ENCODE results near the gene ACAD10. TPM values are rescaled to one million over a fixed set of nuclear protein-coding genes. Genes with fewer than 3 reads are reported as not detected.

The ACAD10 gene
- total RNA-seq, 1 experiment from 2014 or later = 30.8 TPM

DNA sequence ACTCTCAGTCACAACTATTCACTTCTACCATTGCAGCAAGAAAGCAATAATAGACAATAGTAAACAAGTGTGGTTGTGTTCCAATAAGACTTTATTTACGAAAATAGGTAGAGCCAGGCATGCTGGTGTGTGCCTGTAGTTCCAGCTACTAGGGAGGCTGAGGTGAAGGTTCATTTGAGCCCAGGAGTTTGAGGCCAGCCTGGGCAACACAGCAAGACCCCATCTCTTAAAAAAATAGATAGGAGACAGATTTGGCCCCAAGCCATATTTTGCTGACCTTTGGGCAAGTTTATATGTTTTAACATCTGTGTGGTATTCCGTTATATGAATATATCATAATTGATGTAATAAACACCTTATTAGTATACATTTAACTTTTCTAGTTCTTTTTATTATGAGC is 14.1 kb downstream of the ACAD10 start:
- no peaks in the 10 kb centered on the region; the same call in none of the 2 replicates for H3K36me3 ChIP-seq (ENCODE audit: control insufficient read depth, insufficient read depth, low read length)
- no peaks in the 10 kb centered on the region for H3K4me1 ChIP-seq (ENCODE audit: control insufficient read depth, insufficient read depth, low read length)
- in situ Hi-C loops (cut with HindIII; ENCODE audit: low pct_unique_long_range_greater_than_20kb, low sequenced_read_pairs) = loop anchor here (25.0 kb wide), 1 partner anchor 113 kb away; the partner anchor contains the start of gene ATXN2
- no TSS peak for BruUV-seq (replicated peaks)
- TF ChIP-seq POLR2AphosphoS5 (IDR thresholded peaks at IDR 0.05; ENCODE audit: low read depth, low read length) (no peak), TCF7L2 (IDR thresholded peaks at IDR 0.05; ENCODE audit: low read depth, low read length) (no peak), SIN3A (IDR thresholded peaks at IDR 0.05; ENCODE audit: borderline replicate concordance, insufficient read depth, low read depth, low read length) (no peak)
- TF ChIP-seq, protein P1, sequence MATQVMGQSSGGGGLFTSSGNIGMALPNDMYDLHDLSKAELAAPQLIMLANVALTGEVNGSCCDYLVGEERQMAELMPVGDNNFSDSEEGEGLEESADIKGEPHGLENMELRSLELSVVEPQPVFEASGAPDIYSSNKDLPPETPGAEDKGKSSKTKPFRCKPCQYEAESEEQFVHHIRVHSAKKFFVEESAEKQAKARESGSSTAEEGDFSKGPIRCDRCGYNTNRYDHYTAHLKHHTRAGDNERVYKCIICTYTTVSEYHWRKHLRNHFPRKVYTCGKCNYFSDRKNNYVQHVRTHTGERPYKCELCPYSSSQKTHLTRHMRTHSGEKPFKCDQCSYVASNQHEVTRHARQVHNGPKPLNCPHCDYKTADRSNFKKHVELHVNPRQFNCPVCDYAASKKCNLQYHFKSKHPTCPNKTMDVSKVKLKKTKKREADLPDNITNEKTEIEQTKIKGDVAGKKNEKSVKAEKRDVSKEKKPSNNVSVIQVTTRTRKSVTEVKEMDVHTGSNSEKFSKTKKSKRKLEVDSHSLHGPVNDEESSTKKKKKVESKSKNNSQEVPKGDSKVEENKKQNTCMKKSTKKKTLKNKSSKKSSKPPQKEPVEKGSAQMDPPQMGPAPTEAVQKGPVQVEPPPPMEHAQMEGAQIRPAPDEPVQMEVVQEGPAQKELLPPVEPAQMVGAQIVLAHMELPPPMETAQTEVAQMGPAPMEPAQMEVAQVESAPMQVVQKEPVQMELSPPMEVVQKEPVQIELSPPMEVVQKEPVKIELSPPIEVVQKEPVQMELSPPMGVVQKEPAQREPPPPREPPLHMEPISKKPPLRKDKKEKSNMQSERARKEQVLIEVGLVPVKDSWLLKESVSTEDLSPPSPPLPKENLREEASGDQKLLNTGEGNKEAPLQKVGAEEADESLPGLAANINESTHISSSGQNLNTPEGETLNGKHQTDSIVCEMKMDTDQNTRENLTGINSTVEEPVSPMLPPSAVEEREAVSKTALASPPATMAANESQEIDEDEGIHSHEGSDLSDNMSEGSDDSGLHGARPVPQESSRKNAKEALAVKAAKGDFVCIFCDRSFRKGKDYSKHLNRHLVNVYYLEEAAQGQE (IDR thresholded peaks at IDR 0.05; ENCODE audit: insufficient read depth in 1 of 2, low read depth in 2 of 2, low read length in 1 of 2) = no peak
- ChIA-PET CTCF (no interaction called here), POLR2A (no interaction called here)
- no peaks in the 10 kb centered on the region for H3K27me3 ChIP-seq (ENCODE audit: control insufficient read depth, insufficient read depth, low read length)
- no peak for DNase-seq (ENCODE audit: low read depth, low spot score)
- intact Hi-C loops (cut with micrococcal nuclease; ENCODE audit: unreplicated experiment) = no loop called here
- H3K4me3 ChIP-seq (ENCODE audit: low read depth in 2 of 2, low read length in 2 of 2) = no peak overlapping the region
- no peak for ATAC-seq
- no peaks in the 10 kb centered on the region for H3K9me3 ChIP-seq (ENCODE audit: control insufficient read depth, insufficient read depth, low read depth, low read length)
- H3K27ac ChIP-seq (ENCODE audit: low read length) = no peak overlapping the region

DNA sequence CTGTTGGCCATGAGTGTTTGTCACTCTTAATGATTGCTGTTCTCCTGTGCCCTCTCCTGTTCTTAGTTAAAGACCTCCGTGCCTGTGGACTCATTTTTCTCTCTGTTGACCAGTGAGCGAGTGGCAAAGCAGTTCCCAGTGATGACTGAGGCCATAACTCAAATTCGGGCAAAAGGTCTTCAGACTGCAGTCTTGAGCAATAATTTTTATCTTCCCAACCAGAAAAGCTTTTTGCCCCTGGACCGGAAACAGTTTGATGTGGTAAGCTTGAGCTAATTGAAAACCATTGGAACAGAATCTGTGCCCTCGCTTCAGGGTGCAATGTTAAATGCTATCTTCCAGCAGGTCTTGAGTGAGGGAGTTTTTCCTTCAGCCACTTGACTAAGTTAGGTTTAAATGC is 19.8 kb downstream of the ACAD10 start:
- in situ Hi-C loops (cut with HindIII; ENCODE audit: low pct_unique_long_range_greater_than_20kb, low sequenced_read_pairs) = no loop called here
- ATAC-seq = no peak
- POLR2A ChIA-PET = interaction anchor here (1.0 kb wide), 1 partner anchor 15 kb away, joined by 5 read pairs; no protein-coding TSS in a partner anchor
- no peaks in the 10 kb centered on the region for H3K9me3 ChIP-seq (ENCODE audit: control insufficient read depth, insufficient read depth, low read depth, low read length)
- H3K27me3 ChIP-seq (ENCODE audit: control insufficient read depth, insufficient read depth, low read length) = no peaks in the 10 kb centered on the region
- no peaks in the 10 kb centered on the region for H3K4me1 ChIP-seq (ENCODE audit: control insufficient read depth, insufficient read depth, low read length)
- CTCF ChIA-PET = no interaction called here
- no peak overlapping the region for H3K4me3 ChIP-seq (ENCODE audit: low read depth in 2 of 2, low read length in 2 of 2)
- no peak overlapping the region for H3K27ac ChIP-seq (ENCODE audit: low read length)
- no TSS peak for BruUV-seq (replicated peaks)
- TF ChIP-seq, protein P2, sequence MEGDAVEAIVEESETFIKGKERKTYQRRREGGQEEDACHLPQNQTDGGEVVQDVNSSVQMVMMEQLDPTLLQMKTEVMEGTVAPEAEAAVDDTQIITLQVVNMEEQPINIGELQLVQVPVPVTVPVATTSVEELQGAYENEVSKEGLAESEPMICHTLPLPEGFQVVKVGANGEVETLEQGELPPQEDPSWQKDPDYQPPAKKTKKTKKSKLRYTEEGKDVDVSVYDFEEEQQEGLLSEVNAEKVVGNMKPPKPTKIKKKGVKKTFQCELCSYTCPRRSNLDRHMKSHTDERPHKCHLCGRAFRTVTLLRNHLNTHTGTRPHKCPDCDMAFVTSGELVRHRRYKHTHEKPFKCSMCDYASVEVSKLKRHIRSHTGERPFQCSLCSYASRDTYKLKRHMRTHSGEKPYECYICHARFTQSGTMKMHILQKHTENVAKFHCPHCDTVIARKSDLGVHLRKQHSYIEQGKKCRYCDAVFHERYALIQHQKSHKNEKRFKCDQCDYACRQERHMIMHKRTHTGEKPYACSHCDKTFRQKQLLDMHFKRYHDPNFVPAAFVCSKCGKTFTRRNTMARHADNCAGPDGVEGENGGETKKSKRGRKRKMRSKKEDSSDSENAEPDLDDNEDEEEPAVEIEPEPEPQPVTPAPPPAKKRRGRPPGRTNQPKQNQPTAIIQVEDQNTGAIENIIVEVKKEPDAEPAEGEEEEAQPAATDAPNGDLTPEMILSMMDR (IDR thresholded peaks at IDR 0.05) = no peak
- TF ChIP-seq TCF7L2 (IDR thresholded peaks at IDR 0.05; ENCODE audit: low read depth, low read length) (no peak), SIN3A (IDR thresholded peaks at IDR 0.05; ENCODE audit: borderline replicate concordance, insufficient read depth, low read depth, low read length) (no peak), POLR2AphosphoS5 (IDR thresholded peaks at IDR 0.05; ENCODE audit: low read depth, low read length) (no peak)
- TF ChIP-seq, protein P1 (IDR thresholded peaks at IDR 0.05; ENCODE audit: insufficient read depth in 1 of 2, low read depth in 2 of 2, low read length in 1 of 2) = no peak
- H3K36me3 ChIP-seq (ENCODE audit: control insufficient read depth, insufficient read depth, low read length) = no peaks in the 10 kb centered on the region; the same call in 1 of the 2 replicates
- intact Hi-C loops (cut with micrococcal nuclease; ENCODE audit: unreplicated experiment) = no loop called here
- no peak for DNase-seq (ENCODE audit: low read depth, low spot score)
